GM12874 (cell line): ENCODE measurements around the gene CHRNA5.

Experiments used
- TF ChIP-seq, protein P1 (sequence below): IDR thresholded peaks from 2 replicates; pipeline ENCODE4 v1.5.1; 2011; ENCODE audit warnings: low read depth, mild to moderate bottlenecking, control low read depth, low read length, moderate library complexity; ENCODE audit not compliant: insufficient read depth

The CHRNA5 gene

DNA sequence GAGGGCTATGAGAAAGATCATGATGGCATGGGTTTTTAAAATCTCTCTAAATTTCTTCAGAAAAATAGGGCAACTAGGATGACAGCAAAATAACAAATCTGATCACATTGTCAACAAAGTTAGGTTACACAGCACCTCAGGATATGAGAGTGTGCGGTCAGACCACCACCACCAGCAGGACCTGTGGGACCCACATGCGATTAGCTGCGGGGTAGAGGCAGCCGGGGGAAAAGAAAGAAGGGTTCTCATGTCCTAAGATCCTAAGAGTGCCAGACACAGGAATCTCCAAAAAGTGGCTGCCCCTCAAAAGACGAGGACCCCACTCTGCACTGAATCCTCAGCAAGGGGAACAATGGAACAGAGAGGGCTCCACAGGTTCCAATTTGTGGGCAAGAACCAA lies 39.9 kb downstream of the CHRNA5 start:
- TF ChIP-seq, protein P1, sequence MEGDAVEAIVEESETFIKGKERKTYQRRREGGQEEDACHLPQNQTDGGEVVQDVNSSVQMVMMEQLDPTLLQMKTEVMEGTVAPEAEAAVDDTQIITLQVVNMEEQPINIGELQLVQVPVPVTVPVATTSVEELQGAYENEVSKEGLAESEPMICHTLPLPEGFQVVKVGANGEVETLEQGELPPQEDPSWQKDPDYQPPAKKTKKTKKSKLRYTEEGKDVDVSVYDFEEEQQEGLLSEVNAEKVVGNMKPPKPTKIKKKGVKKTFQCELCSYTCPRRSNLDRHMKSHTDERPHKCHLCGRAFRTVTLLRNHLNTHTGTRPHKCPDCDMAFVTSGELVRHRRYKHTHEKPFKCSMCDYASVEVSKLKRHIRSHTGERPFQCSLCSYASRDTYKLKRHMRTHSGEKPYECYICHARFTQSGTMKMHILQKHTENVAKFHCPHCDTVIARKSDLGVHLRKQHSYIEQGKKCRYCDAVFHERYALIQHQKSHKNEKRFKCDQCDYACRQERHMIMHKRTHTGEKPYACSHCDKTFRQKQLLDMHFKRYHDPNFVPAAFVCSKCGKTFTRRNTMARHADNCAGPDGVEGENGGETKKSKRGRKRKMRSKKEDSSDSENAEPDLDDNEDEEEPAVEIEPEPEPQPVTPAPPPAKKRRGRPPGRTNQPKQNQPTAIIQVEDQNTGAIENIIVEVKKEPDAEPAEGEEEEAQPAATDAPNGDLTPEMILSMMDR, result no peak

DNA sequence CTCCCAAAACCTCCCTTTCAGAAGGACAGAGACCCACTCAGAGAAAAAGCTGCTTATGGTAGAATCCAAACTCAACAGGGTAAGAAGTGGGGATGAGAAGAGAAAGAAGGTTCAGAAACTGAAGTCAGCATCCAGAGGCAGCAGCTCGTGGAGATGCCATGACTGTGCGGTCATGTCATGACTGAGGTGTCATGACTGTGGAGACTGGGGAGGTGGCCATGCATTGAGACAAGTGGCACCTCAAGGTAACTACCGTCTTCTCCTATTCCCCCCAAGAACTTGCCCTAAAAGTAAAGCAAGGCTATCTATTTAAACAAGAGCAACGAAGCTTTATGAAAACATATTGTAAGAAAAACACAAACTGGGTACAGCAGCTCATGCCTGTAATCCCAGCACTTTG lies 40.4 kb downstream of the CHRNA5 start:
- TF ChIP-seq, protein P1, result no peak

DNA sequence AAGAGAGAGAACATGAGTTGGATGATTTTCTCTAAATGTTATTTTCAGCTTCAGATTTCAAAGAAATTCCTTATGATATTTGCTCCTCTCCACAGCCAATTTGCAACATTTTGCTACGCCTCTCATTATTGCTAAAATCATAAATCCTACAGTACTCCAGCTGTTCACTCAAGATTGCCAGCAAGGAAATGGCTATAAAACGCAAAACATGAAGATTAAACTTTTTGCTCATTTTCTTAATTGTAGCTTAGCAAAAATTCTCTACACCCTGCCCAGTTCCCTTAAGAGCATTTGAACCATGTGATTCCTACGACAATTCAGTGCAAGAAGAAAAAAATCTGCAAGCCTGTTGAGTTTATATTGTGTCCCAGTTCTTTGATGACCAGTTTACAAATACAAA lies 48.7 kb downstream of the CHRNA5 start:
- TF ChIP-seq, protein P1, result no peak

DNA sequence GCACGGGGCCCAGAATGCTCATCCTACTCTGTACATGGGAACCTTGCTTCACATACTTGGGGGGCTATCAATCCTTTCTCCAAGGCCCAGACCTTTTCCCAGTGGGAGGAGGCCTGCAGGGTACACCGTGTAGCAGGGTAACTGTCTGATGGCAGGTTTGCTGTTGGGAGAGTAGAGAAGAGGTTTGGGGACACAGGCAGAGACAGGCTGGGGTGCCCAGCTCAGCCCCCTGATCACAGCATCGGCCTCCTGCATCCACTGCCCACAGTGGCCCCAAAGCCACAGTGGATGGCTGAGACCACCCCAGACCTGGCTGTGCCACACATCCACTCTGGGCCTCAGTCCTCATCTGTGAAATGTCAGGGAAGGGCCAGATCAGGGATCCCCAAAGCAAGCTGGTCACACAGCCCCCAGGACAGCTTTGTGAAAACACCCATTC lies 49.9 kb downstream of the CHRNA5 start:
- TF ChIP-seq, protein P1, result no peak

DNA sequence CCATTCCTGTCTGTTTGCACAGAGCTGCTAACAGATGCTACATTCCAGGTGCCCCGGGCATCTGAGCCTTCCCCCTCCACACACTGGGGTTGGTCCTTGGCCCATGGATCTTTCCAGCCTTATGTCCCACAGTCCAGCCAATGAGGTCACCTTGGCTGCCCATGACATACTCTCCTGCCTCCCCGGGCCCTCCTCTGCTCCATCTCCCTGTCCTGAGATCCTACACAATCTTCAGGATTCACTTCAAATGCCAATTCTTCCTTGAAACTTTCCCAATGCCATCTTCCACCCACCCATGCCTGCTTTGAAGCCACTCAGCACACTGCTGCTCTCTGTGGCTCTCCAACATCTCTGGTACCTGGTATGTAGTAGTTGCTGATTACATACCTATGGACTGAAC lies 51.2 kb downstream of the CHRNA5 start:
- TF ChIP-seq, protein P1, result no peak

DNA sequence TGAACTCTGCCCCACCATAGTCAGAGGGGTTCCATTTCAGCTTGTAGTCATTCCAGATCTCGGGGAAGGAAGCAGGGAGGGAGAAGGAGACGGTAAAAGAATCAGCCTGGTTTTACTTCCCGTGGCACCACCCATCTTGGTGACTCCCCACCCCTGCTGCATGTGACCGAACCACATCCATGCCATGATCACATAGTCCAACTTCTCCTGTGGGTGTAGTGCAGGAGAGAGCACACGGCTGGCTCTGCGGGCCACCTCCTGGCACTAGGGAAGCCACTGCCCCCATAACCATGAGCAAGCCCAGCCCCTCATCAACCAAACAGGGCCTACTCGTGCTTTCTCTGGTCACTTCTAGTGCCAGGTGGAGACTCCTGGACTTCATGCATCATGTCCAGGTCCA lies 51.8 kb downstream of the CHRNA5 start:
- TF ChIP-seq, protein P1, result no peak

DNA sequence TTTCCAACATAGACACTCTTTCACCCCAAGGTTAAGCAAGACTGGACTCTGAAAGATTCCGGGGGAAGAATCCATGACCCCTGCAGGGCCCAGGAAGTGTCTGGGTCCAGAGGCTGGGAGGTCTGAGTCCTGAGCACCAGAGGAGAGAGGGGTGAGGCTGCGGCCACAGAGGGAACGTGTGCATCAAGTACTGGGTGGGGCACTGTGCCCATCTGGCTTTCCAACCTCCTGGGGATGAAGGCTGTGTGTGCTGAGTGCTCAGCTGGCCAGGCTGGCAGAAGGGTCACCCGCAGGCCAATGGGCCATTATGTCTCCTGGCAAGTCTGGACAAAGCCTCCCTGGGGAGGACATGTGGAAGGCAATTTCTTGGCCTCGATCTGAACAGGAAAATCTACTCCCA lies 52.2 kb downstream of the CHRNA5 start:
- TF ChIP-seq, protein P1, result no peak

DNA sequence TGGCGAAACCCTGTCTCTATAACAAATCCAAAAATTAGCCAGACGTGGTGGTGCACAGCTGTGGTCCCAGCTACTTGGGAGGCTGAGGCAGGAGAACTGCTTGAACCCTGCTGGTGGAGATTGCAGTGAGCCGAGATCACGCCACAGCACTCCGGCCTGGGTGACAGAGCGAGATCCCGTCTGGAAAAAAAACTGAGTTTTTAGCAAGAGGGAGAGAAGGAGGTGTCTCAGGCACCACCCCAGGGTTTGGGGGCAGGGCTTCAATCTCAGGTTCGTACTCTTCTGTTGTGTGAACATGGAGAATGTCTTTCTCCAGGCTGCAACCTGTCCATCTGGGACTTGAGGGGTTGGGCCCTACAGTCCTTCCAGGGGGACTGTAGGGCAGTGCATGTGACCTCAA lies 52.7 kb downstream of the CHRNA5 start:
- TF ChIP-seq, protein P1, result no peak
